ENCODE results near the gene SLC37A2.

Gene SLC37A2

DNA sequence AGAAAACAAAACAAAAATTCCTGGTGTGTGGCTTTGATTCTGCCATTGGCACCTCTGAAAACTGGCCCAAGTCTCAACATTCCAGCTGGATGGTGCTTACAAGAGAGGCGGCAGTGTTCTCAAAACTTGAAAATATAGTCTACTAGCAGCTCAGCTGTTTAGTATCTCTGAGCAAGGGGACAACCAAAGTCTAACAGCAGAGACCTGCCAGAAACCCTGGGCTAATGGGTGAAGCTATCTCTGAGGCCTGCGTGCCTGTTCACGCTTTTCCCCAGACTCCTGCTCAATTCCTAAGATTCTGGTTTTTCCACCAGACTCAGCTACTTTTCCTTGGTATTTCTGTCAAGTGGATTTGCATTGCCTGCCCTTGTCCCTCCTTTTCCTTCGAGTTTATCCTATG lies 30.4 kb downstream of the SLC37A2 start:
- H3K4me3 Mint-ChIP-seq, result no peak overlapping the region
- no peak overlapping the region for H3K27ac Mint-ChIP-seq
- DNase-seq (ENCODE audit: low spot score in 2 of 2) (no peak), ATAC-seq (ENCODE audit: low read depth) (no peak)
- H3K27me3 Mint-ChIP-seq, result no peaks in the 10 kb centered on the region
- H3K9me3 Mint-ChIP-seq, result no peaks in the 10 kb centered on the region
- peaks cover 12% of the 10 kb centered on the region for H3K36me3 Mint-ChIP-seq
- no peaks in the 10 kb centered on the region for H3K4me1 Mint-ChIP-seq

DNA sequence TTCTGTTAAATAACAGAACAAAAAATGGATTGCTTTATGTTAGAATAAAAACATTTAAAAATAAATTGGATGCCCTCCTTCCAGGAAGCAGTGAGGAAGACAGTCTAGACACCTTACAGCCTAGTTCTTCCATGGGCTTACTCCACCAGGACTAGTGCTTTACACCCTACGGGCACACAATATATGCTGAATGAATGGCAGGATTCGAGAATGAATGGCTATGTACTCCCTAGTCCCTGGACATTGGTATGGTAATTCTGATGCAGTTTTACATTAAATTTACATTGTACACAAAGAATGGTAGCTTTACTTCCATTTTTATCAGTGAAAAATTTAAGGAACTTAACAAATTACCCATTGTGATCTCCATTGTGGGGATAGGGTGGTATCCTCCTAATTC lies 31.6 kb downstream of the SLC37A2 start:
- Mint-ChIP-seq H3K27me3 (no peaks in the 10 kb centered on the region), H3K9me3 (no peaks in the 10 kb centered on the region), H3K4me1 (no peaks in the 10 kb centered on the region), H3K27ac (no peak overlapping the region), H3K4me3 (no peak overlapping the region), H3K36me3 (peaks cover 18% of the 10 kb centered on the region)
- DNase-seq (ENCODE audit: low spot score in 2 of 2) (no peak), ATAC-seq (ENCODE audit: low read depth) (no peak)

DNA sequence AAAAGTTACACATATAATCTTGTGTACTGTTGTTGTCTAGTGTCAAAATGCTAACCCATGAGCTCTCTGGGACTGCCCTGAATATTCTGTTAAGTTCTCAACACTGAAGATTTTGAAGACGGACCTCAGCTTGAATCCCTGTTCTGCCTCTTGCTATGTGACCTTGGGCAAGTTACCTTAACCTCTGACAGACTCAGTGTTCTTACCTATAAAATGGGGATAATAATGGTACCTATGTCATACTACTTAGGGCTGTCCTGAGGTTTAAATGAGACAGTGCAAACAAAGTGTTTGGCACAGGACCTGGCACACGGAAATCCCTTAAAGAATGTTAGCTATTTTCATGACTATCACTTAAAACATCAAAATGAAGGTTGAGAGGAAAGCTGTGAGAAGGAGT lies 37.0 kb downstream of the SLC37A2 start:
- peaks cover 38% of the 10 kb centered on the region for H3K36me3 Mint-ChIP-seq
- no peak overlapping the region for H3K27ac Mint-ChIP-seq
- no peak overlapping the region for H3K4me3 Mint-ChIP-seq
- no peaks in the 10 kb centered on the region for H3K9me3 Mint-ChIP-seq
- H3K4me1 Mint-ChIP-seq, result no peaks in the 10 kb centered on the region
- no peak for DNase-seq (ENCODE audit: low spot score in 2 of 2)
- ATAC-seq (ENCODE audit: low read depth), result no peak
- no peaks in the 10 kb centered on the region for H3K27me3 Mint-ChIP-seq

DNA sequence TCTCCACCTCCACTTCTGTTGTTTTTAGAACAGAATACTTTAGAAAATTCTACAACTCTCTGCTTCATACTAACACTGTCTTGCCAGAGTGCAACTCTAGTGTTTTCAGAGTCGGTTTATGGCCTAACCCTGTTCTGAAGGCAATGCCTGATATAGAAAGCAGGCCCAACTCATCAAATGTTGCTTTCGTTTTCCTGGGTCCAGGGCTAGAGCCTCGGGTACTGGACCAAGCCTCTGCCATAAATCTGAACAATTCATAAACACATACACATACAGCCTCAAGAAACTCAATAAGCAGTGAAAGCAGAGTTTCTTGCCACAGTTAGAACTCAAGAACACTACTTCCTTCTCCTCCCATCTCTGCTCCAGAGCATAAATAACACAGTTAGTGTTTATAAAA lies 38.5 kb downstream of the SLC37A2 start:
- H3K9me3 Mint-ChIP-seq, result no peaks in the 10 kb centered on the region
- H3K36me3 Mint-ChIP-seq, result peaks cover 38% of the 10 kb centered on the region
- no peaks in the 10 kb centered on the region for H3K27me3 Mint-ChIP-seq
- no peak overlapping the region for H3K4me3 Mint-ChIP-seq
- no peaks in the 10 kb centered on the region for H3K4me1 Mint-ChIP-seq
- DNase-seq (ENCODE audit: low spot score in 2 of 2) (no peak), ATAC-seq (ENCODE audit: low read depth) (no peak)
- no peak overlapping the region for H3K27ac Mint-ChIP-seq

GRCh38 chr11:125102025-125102424 lies 38.9 kb downstream of the SLC37A2 start:
- H3K36me3 Mint-ChIP-seq, result peaks cover 39% of the 10 kb centered on the region

DNA sequence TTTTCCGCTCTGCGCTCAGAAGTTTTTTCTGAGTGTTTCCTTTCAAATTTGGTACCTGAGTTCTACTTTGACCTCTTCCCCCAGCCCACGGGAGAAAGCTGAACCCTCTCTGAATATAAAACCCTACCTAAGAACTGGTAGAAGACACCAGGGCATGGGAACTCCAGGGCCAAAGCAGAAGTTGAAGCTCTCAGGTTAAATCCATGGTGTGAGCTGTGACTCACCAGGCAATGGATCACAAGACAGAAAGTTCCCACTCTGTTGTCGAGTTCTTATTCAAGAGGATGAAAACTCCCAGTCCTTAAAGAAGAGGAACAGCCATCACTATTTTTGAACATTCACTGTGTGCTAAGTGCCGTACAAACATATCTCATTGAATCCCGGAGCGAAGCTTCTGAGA lies 39.4 kb downstream of the SLC37A2 start:
- Mint-ChIP-seq H3K27ac (no peak overlapping the region), H3K36me3 (peaks cover 36% of the 10 kb centered on the region), H3K27me3 (no peaks in the 10 kb centered on the region), H3K9me3 (no peaks in the 10 kb centered on the region), H3K4me3 (no peak overlapping the region), H3K4me1 (no peaks in the 10 kb centered on the region)
- DNase-seq (ENCODE audit: low spot score in 2 of 2) (no peak), ATAC-seq (ENCODE audit: low read depth) (no peak)

More at GRCh38 chr11:125102025-125102424, 38.9 kb downstream of the SLC37A2 start:
- H3K4me3 Mint-ChIP-seq, result no peak overlapping the region
- no peaks in the 10 kb centered on the region for H3K27me3 Mint-ChIP-seq
- no peaks in the 10 kb centered on the region for H3K9me3 Mint-ChIP-seq
- H3K4me1 Mint-ChIP-seq, result no peaks in the 10 kb centered on the region
- DNase-seq (ENCODE audit: low spot score in 2 of 2) (no peak), ATAC-seq (ENCODE audit: low read depth) (no peak)
- H3K27ac Mint-ChIP-seq, result no peak overlapping the region

DNA sequence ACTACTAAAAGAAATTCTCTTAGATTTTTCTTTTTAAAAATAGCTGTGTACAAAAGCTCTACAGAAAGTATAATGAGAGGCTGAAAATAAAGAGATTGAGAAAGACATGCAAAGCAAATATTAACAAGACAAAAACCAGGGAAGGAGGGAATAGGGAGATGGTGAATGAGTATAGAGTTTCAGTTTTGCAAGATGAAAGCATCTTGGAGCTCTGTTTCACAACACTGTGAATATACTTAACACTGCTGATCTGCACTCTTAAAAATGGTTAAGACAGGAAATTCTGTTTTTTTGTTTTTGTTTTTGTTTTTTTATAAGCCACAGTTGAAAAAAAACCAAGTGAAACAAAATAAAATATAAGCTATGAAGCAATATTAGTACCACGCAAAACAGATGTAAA lies 42.8 kb downstream of the SLC37A2 start:
- H3K27ac Mint-ChIP-seq, result no peak overlapping the region

GRCh38 chr11:125108469-125108868 lies 45.4 kb downstream of the SLC37A2 start:
- Mint-ChIP-seq H3K9me3 (no peaks in the 10 kb centered on the region), H3K27me3 (no peaks in the 10 kb centered on the region), H3K36me3 (peaks cover 3% of the 10 kb centered on the region), H3K27ac (no peak overlapping the region), H3K4me3 (no peak overlapping the region), H3K4me1 (peaks cover 9% of the 10 kb centered on the region)
- ATAC-seq (ENCODE audit: low read depth), result no peak
- no peak for DNase-seq (ENCODE audit: low spot score in 2 of 2)

More for the DNA sequence above, 42.8 kb downstream of the SLC37A2 start:
- no peak for DNase-seq (ENCODE audit: low spot score in 2 of 2)
- Mint-ChIP-seq H3K4me1 (peaks cover 4% of the 10 kb centered on the region), H3K36me3 (peaks cover 14% of the 10 kb centered on the region), H3K9me3 (no peaks in the 10 kb centered on the region), H3K4me3 (no peak overlapping the region), H3K27me3 (no peaks in the 10 kb centered on the region)
- no peak for ATAC-seq (ENCODE audit: low read depth)

DNA sequence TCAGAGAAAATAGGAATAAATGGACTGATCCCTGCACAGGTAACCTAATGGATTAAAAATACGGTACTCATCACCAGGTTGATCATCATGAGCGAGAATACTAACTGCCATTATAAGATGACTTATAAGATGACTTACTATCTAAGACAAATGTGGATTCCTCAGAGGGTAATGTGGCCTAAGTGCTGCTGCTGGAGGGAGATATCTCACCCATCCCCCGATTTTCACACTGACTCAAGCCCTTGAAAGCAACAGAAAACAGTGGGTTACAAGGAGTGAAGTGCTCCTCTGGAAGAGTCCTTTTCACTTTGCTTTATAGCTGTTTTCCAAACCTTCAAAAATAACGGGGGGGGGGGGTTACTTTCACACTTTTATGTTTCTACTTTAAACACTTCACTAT lies 47.4 kb downstream of the SLC37A2 start:
- Mint-ChIP-seq H3K9me3 (no peaks in the 10 kb centered on the region), H3K27me3 (no peaks in the 10 kb centered on the region), H3K27ac (peak overlapping the region; percentile 95), H3K4me3 (peak overlapping the region; percentile 25), H3K36me3 (peaks cover 3% of the 10 kb centered on the region), H3K4me1 (peaks cover 9% of the 10 kb centered on the region)
- ATAC-seq (ENCODE audit: low read depth) (no peak), DNase-seq (ENCODE audit: low spot score in 2 of 2) (no peak)

GRCh38 chr11:125111001-125111342 lies 47.9 kb downstream of the SLC37A2 start:
- no peak for DNase-seq (ENCODE audit: low spot score in 2 of 2)
- Mint-ChIP-seq H3K4me1 (peaks cover 9% of the 10 kb centered on the region), H3K27me3 (no peaks in the 10 kb centered on the region), H3K4me3 (peak overlapping the region; percentile 99), H3K9me3 (no peaks in the 10 kb centered on the region), H3K36me3 (peaks cover 3% of the 10 kb centered on the region), H3K27ac (peak overlapping the region; percentile 95)
- no peak for ATAC-seq (ENCODE audit: low read depth)

DNA sequence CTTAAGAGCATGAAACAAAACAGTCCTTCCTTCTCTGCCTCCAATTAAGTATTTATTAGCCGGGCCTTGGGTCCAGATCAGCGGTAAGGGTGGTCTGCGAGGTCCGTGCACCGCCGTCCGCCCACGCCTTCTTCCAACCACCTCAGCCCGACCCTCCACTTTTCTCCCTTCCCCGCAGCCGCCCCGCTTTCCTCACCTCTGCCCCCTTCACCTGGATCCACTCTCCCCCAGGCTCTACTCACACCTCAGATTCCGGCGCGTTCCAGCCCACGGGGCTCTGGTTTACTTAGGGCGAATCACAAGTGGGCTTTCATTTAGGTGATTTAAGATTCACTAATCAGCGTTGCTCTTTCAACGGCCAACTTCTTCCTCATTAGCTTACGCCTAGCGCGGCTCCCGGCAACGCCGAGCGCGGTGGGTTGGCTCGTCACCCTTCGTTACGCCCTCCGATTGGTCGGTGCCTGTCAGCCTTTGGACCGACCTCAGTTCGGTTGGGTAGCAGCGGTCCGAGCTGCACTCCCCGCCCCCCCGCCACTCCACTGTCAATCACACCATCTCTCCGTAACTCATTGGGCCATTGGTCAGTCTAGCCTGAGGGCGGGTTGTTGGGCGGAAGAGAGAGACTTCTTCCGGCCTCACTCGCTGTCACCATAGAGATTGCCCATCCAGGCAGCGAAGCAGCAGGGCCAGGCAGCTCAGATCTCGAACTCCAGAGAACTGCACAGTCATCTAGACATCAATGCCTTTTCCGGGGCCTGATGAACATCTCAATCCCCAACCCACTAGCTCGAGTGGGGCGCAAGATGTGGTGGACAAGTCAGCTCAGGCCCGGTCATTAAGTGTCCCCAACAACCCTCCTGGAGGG lies 48.5 kb downstream of the SLC37A2 start, which contains the start of gene TMEM218:
Gene TMEM218, minus strand, starts transcription at position 284 of the 865 bp plus-strand sequence. CDS start 9,385 bp downstream, outside the sequence.
- Mint-ChIP-seq H3K9me3 (no peaks in the 10 kb centered on the region), H3K27me3 (no peaks in the 10 kb centered on the region), H3K4me3 (peak within 1 kb of the TSS; percentile 99), H3K27ac (peak within 1 kb of the TSS; percentile 95), H3K36me3 (peaks cover 3% of the 10 kb centered on the region), H3K4me1 (peaks cover 9% of the 10 kb centered on the region)
- ATAC-seq (ENCODE audit: low read depth) (peak; percentile 92), DNase-seq (ENCODE audit: low spot score in 2 of 2) (peak; percentile 87 to 97)

GRCh38 chr11:125112208-125112604 lies 49.1 kb downstream of the SLC37A2 start:
- no peaks in the 10 kb centered on the region for H3K27me3 Mint-ChIP-seq
- H3K9me3 Mint-ChIP-seq, result no peaks in the 10 kb centered on the region
- peak overlapping the region; percentile 99 for H3K4me3 Mint-ChIP-seq
- H3K27ac Mint-ChIP-seq, result peak overlapping the region; percentile 95
- H3K36me3 Mint-ChIP-seq, result no peaks in the 10 kb centered on the region
- DNase-seq (ENCODE audit: low spot score in 2 of 2), result no peak
- no peak for ATAC-seq (ENCODE audit: low read depth)
- peaks cover 9% of the 10 kb centered on the region for H3K4me1 Mint-ChIP-seq

DNA sequence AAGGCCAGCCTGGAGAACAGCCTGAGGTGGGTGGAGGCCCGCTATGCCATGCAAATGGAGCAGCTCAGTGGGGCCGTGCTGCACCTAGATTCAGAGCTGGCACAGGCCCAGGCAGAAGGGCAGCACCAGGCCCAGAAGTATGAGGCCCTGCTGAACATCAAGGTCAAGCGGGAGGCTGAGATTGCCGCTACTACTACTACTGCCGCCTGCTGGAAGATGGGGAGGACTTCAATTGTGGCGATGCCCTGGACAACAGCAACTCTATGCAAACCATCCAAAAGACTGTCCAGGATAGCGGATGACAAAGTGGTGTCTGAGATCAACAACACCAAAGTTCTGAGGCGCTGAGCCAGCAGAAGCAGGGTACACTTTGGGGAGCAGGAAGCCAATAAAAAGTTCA lies 51.4 kb downstream of the SLC37A2 start:
- H3K27me3 Mint-ChIP-seq, result peaks cover 5% of the 10 kb centered on the region
- DNase-seq (ENCODE audit: low spot score in 2 of 2) (no peak), ATAC-seq (ENCODE audit: low read depth) (no peak)
- peaks cover 9% of the 10 kb centered on the region for H3K4me1 Mint-ChIP-seq
- no peak overlapping the region for H3K4me3 Mint-ChIP-seq
- H3K27ac Mint-ChIP-seq, result no peak overlapping the region
- no peaks in the 10 kb centered on the region for H3K36me3 Mint-ChIP-seq
- no peaks in the 10 kb centered on the region for H3K9me3 Mint-ChIP-seq

DNA sequence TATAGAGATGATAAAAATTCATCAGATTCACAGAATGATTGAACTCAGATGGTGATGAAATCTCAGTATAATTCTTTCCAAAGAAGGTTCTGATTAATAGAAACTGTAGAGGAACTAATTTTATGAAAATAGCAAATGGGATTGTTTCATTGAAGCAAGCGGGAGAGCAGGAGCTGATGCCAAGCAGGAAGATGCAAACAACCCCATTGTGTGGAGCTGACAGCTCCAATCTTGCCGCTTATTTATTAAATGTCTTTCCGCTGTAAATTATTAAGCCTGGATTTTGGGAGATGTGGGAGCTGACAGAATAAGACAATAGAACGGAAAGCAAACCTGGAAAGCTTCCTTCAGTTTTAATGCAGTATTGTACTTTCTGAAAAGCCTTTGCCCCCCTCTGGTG lies 54.3 kb downstream of the SLC37A2 start:
- H3K4me3 Mint-ChIP-seq, result no peak overlapping the region
- H3K4me1 Mint-ChIP-seq, result no peaks in the 10 kb centered on the region
- ATAC-seq (ENCODE audit: low read depth) (no peak), DNase-seq (ENCODE audit: low spot score in 2 of 2) (no peak)
- no peaks in the 10 kb centered on the region for H3K36me3 Mint-ChIP-seq
- H3K27me3 Mint-ChIP-seq, result peaks cover 9% of the 10 kb centered on the region
- no peaks in the 10 kb centered on the region for H3K9me3 Mint-ChIP-seq
- no peak overlapping the region for H3K27ac Mint-ChIP-seq
